Right lobe of liver (tissue), 6 donors: ENCODE data around the gene TSPAN9. TPM values are rescaled to one million over a fixed set of nuclear protein-coding genes. Genes with fewer than 3 reads are reported as not detected.

Source experiments
- ATAC-seq, 4 donors: fragments of 200-7000 bp; cut with Tn5 transposase; one replicate each; pipeline ENCODE4 v1.9.1; 2020; ENCODE audit warnings: mild to moderate bottlenecking in 4 of 4, moderate library complexity in 4 of 4
- DNase-seq, 3 donors: peaks; one replicate each; pipeline ENCODE4 v3.0.0-alpha.2; 2020
- H3K27ac ChIP-seq, 3 donors: fragments of 200-600 bp; one replicate each; pipeline ENCODE4 v1.8.0; 2022
- H3K27me3 ChIP-seq, 2 donors: fragments of 200-600 bp; one replicate each; pipeline ENCODE4 v1.8.0; 2022
- H3K36me3 ChIP-seq, 4 donors: fragments of 200-600 bp; sonication (generic) in 1 of 4; one replicate each; pipeline versions ENCODE4 v1.5.1 to v1.8.0; 2017 to 2022; ENCODE audit warnings: control low read depth in 1 of 4
- H3K4me1 ChIP-seq, 4 donors: fragments of 200-600 bp; sonication (generic) in 1 of 4; one replicate each; pipeline versions ENCODE4 v1.5.1 to v1.8.0; 2017 to 2022; ENCODE audit warnings: control low read depth in 1 of 4
- H3K4me3 ChIP-seq, 3 donors: fragments of 200-600 bp; one replicate each; pipeline ENCODE4 v1.8.0; 2022
- H3K9me3 ChIP-seq, 4 donors: fragments of 200-600 bp; sonication (generic) in 1 of 4; one replicate each; pipeline versions ENCODE4 v1.5.1 to v1.8.0; 2017 to 2022; ENCODE audit warnings: control low read depth in 1 of 4
- POLR2A ChIP-seq: fragments of 450-650 bp; IDR thresholded peaks from one replicate; pipeline ENCODE4 v1.6.1; 2017; ENCODE audit warnings: antibody characterized with exemption, mild to moderate bottlenecking
- WGBS: methylation state at CpG from one replicate; pipeline ENCODE4 v1.1.6; 2018; ENCODE audit warnings: low coverage, low lambda C conversion rate; ENCODE audit not compliant: insufficient coverage; ENCODE audit errors: missing lambda C conversion rate; 5-methylcytosine and 5-hydroxymethylcytosine counted together
- intact Hi-C, 2 donors: fragments of 100-400 bp; cut with DNase I; formaldehyde crosslinking; loops; one replicate each; pipeline versions ENCODE4 v1.11.2 to v1.14.1; 2022
- total RNA-seq, 6 experiments: library from RNA; depleted of rRNA in 2 of 6; stranded (reverse); fragments of >200 nt in 2 of 6; fragmentation: NEBNext Ultra II Directional in 3 of 6; extraction: Animal tissue kit (Norgen Biotek cat#: 25700) in 3 of 6; gene quantifications; one replicate each; pipeline versions ENCODE4 v1.1.0 to v1.2.4, GENCODE V29; 2016 to 2023
- TF ChIP-seq, protein P1 (sequence below), 4 donors: fragments of 200-600 bp in 3 of 4; fragments of 450-650 bp in 1 of 4; IDR thresholded peaks; one replicate each; pipeline versions ENCODE4 v1.5.1 to v1.8.0; 2016 to 2022; ENCODE audit warnings: antibody characterized with exemption in 4 of 4, mild to moderate bottlenecking in 2 of 4
- donor health status: DM: no; HTN: yes; CAD: no.
- donor health status: DM: no; HTN: no; CAD: no.
- donor health status: DM: no; HTN: no; CAD: no.
- donor health status: DM: no; HTN: yes; CAD: no.
- donor health status: DM: no; HTN: yes; CAD: no.

Gene TSPAN9
- total RNA-seq, 6 experiments from 2014 or later: 23.7 to 53.2 (median 39.8) TPM

DNA sequence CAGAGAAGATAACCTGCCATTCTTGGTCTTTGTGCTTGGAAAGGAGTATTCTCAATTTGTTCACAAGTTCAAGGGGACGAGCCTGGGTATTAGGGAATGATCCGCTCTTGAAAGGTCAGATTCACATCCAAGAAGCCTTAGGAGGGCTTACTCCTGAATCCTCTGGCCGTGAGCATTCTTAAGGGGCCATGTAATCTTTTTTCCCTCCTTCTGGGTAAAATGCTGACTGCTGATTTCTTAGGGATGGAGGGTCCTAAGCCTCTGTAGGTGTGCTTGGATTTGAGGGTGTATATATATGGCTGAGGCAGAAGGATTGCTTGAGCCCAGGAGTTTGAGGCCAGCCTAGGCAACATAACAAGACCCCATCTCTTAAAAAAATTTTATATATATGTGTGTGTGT lies 149.1 kb downstream of the TSPAN9 start:
- intact Hi-C loops: no loop called here
- no peak for TF ChIP-seq POLR2A
- TF ChIP-seq, protein P1, sequence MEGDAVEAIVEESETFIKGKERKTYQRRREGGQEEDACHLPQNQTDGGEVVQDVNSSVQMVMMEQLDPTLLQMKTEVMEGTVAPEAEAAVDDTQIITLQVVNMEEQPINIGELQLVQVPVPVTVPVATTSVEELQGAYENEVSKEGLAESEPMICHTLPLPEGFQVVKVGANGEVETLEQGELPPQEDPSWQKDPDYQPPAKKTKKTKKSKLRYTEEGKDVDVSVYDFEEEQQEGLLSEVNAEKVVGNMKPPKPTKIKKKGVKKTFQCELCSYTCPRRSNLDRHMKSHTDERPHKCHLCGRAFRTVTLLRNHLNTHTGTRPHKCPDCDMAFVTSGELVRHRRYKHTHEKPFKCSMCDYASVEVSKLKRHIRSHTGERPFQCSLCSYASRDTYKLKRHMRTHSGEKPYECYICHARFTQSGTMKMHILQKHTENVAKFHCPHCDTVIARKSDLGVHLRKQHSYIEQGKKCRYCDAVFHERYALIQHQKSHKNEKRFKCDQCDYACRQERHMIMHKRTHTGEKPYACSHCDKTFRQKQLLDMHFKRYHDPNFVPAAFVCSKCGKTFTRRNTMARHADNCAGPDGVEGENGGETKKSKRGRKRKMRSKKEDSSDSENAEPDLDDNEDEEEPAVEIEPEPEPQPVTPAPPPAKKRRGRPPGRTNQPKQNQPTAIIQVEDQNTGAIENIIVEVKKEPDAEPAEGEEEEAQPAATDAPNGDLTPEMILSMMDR (IDR thresholded peaks at IDR 0.05): no peak
- ATAC-seq (no peak), DNase-seq (no peak)
- no peaks in the 10 kb centered on the region for H3K36me3 ChIP-seq
- no peaks in the 10 kb centered on the region for H3K9me3 ChIP-seq
- 76% methylated on average over 3 of the region's 3 CpGs for WGBS
- H3K27me3 ChIP-seq: no peaks in the 10 kb centered on the region
- no peak overlapping the region for H3K4me3 ChIP-seq
- H3K4me1 ChIP-seq: peaks cover 0 to 10% (median 2%) of the 10 kb centered on the region in 4 donors
- H3K27ac ChIP-seq: no peak overlapping the region

DNA sequence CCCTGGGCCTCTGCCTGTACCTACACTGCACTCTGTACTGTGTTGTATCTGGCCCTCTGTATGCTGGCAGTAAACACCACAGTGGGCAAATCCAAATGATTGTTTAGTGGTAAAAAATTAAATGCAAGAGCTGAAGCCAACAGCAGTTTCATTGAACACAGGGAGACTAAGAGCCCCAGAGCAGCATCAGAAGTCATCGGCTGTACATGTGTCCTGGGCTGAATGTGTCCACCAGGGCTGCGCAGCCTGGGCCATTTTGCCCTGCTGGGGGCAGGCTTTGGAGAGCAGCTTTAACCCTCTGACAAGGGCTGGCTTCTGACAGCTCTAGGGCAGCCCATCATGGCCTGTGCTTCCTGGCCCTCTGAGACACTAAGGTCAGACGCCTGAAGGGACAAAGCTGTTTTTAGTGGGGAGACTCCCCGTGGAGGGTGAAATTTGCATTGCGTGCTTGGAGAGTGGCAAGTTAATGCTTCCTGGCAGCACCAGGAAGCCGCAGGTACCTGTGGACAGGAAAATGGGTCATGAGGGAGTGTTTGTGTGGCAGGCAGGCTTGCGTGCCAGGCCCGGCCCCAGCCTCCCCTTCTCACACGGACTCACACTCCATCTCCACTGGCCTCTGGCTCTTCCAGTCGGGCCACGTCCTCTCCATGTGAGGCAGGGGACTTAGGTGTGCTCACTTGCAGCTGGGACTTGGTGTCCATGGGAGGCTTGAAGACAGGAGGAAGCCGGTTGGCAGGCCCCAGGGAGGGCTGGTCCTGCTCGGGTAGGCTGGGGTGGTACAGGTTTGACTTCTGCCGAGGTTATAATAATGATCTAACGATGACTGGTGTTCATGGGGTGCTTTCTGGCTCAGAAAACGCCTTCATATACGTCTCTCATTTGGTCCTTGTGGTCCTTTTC lies 150.1 kb downstream of the TSPAN9 start:
- H3K36me3 ChIP-seq: no peaks in the 10 kb centered on the region
- WGBS: 54% methylated on average over 13 of the region's 17 CpGs
- no peaks in the 10 kb centered on the region for H3K27me3 ChIP-seq
- H3K4me3 ChIP-seq: no peak overlapping the region
- peak overlapping the region in 2 of 3 donors; percentile 17 to 34 for H3K27ac ChIP-seq
- peaks cover 0 to 10% (median 2%) of the 10 kb centered on the region in 4 donors for H3K4me1 ChIP-seq
- no peaks in the 10 kb centered on the region for H3K9me3 ChIP-seq
- DNase-seq (peak in 2 of 3 donors; percentile 61 to 71), ATAC-seq (peak; percentile 78 to 84 (median 80))
- TF ChIP-seq, protein P1 (IDR thresholded peaks at IDR 0.05): peak; percentile 17 to 36 (median 27)
- TF ChIP-seq POLR2A: no peak
- intact Hi-C loops: no loop called here

DNA sequence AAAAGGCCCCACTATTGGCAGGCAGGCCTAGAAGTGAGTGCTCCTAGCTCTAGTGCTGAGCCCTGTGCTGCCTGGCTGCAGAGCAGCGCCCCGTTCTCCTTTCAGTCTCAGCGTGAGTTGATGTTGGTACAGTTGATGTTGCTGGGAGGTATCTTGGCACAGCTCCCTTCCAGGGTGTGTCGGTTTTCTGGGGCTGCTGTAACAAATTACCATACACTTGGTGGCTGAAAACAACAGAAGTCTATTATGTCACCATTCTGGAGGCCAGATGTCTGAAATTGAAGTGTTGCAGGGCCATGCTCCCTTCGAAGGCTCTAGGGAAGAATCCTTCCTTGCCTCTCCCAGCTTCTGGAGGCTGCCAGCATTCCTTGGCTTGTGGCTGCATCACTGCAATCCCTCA lies 151.4 kb downstream of the TSPAN9 start:
- WGBS: 60% methylated on average over 1 of the region's 5 CpGs
- no peak for ATAC-seq
- intact Hi-C loops: no loop called here
- Histone ChIP-seq H3K27me3 (no peaks in the 10 kb centered on the region), H3K36me3 (no peaks in the 10 kb centered on the region), H3K4me3 (no peak overlapping the region), H3K27ac (no peak overlapping the region), H3K4me1 (peaks cover 0 to 10% (median 2%) of the 10 kb centered on the region in 4 donors), H3K9me3 (no peaks in the 10 kb centered on the region)
- TF ChIP-seq POLR2A: no peak
- peak in 1 of 3 donors; percentile 19 for DNase-seq

DNA sequence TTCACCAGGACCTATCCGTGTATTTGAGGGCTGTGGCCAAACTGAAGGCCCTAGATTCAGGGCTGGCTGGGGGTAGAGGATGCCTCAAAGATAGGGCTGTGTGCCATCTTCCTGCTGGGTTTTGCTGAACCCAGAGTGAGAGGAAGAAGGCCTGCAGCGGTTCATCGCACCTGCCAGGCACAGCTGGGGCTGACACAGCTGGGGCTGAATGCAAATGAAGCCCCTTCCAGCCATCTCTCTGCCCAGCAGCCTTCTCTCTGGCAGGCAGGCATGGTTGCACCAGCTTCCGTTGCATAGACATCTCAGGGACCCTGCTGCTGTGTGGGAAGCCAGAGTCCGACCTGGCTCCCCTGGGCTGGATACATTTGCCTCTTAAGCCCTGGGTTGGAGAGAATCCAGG lies 152.4 kb downstream of the TSPAN9 start:
- DNase-seq: peak in 1 of 3 donors; percentile 30
- TF ChIP-seq, protein P1 (IDR thresholded peaks at IDR 0.05): no peak
- TF ChIP-seq POLR2A: no peak
- WGBS: 86% methylated on average over 1 of the region's 5 CpGs
- intact Hi-C loops: no loop called here
- ATAC-seq: no peak
- H3K4me3 ChIP-seq: no peak overlapping the region
- no peaks in the 10 kb centered on the region for H3K9me3 ChIP-seq
- H3K36me3 ChIP-seq: no peaks in the 10 kb centered on the region
- H3K27ac ChIP-seq: no peak overlapping the region
- no peaks in the 10 kb centered on the region for H3K27me3 ChIP-seq
- H3K4me1 ChIP-seq: peaks cover 0 to 10% (median 2%) of the 10 kb centered on the region in 4 donors

DNA sequence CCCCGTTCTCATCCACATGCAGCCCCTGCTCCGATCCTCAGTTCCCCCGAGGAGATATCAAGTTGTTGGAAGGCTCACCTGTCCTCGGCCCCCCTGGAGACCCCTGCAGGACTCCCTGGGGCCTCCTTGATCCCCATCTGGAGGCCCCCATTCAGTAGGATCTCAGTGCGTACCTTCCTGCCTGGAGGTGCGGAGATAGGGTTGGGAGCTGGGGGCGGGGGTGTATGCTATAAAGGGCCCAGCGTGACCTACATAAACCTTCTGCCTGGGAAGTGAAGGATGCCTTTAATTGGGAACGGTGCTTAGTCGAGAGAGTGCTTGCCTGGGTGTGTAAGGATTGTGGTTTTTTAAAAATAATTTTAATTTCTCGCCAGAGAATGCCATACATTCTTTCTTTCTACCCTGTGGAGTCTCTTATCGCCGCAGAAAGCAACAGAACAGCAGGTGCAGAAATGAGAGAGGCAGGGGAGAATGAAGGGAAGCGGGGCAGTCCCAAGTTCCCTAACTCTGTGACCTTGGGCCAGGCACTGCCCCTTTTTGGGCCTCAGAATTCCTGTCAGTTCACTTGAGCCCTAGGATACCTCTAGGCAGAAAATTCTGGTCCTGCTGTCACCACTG lies 153.7 kb downstream of the TSPAN9 start:
- Histone ChIP-seq H3K4me3 (no peak overlapping the region), H3K9me3 (no peaks in the 10 kb centered on the region), H3K27me3 (no peaks in the 10 kb centered on the region), H3K27ac (no peak overlapping the region), H3K4me1 (peaks cover 0 to 10% (median 2%) of the 10 kb centered on the region in 4 donors), H3K36me3 (no peaks in the 10 kb centered on the region)
- TF ChIP-seq, protein P1 (IDR thresholded peaks at IDR 0.05): no peak
- no peak for TF ChIP-seq POLR2A
- DNase-seq: peak in 1 of 3 donors; percentile 18
- WGBS: 78% methylated on average over 9 of the region's 14 CpGs
- no peak for ATAC-seq
- intact Hi-C loops: no loop called here
